ENCODE data around the gene TTC39A. TPM values are rescaled to one million over a fixed set of nuclear protein-coding genes. Genes with fewer than 3 reads are reported as not detected.

Gene TTC39A
- total RNA-seq, result not detected
- polyA plus RNA-seq, result not detected

DNA sequence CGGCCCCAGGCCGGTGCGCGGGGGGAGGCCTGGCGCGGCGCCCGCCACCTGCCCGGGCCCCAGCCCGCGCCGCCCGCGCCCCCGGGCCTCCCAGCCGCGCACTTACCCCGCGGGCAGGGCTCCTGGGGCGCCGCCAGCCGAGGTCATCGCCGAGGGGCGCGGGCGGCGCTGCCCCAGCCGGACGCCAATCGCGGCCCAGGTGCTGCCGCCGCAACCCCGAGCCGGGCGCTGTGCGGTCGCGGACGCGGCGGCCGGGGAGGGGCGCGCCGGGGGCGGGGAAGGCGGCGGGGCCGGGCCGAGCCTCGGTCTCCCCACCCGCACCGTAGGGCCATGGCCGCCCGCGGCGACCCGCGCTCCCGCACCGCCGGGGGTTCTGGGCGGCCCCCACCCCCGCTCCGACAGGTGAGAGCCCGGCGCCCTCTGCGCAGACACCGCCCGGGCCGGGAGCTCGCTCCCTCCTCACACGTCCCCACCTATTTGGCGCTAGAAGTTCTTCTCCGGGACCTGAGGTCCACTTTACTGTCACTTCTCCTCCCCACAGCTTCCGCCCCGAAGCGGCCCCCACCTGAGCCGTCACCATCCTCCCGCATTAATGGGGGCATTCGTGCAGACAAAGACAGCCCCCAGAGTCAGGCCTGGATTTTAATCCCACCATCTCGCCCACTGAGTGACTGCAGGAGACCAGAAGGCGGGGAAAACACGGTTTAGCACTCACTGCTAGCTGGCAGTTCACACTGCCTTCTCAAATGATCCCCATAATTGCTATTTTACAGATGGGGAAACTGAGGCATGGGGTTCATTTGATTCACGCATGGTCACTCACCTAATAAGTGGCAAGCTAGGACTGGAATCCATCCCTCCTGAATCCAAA, at the start of gene TTC39A:
TSS of gene TTC39A (minus strand) at position 232 of the 871 bp plus-strand sequence. CDS start at position 147, 85 bp downstream.
- ChIA-PET CTCF (ENCODE audit: partially characterized antibody) (no interaction called here), POLR2A (ENCODE audit: partially characterized antibody) (interaction anchor here (0.5 kb wide), 1 partner anchor 114 kb away, joined by 4 read pairs; no protein-coding TSS in a partner anchor)
- Histone ChIP-seq H3K36me3 (ENCODE audit: insufficient read depth, low read length) (no peaks in the 10 kb centered on the region), H3K4me1 (ENCODE audit: insufficient read depth, low read length) (peaks cover 5% of the 10 kb centered on the region), H3K27me3 (ENCODE audit: insufficient read depth, low read length) (peaks cover 14% of the 10 kb centered on the region), H3K4me3 (ENCODE audit: low read length in 2 of 2) (no peak within 1 kb of the TSS), H3K27ac (ENCODE audit: low read depth, low read length) (no peak within 1 kb of the TSS), H3K9me3 (ENCODE audit: control insufficient read depth in 1 of 2, low read length in 2 of 2) (no peaks in the 10 kb centered on the region)
- DNase-seq, result no peak
- peaks cover 19 to 27% of the 10 kb centered on the region in 2 donors for H3K27me3 Mint-ChIP-seq
- peak within 1 kb of the TSS in 1 of 7 donors; percentile 64 for H3K27ac Mint-ChIP-seq
- peaks cover 3 to 13% (median 8%) of the 10 kb centered on the region in 4 donors for H3K4me1 Mint-ChIP-seq
- H3K36me3 Mint-ChIP-seq, result peaks cover 2% of the 10 kb centered on the region in 2 donors
- intact Hi-C loops (cut with micrococcal nuclease), result no loop called here
- peaks cover 0 to 3% (median 0%) of the 10 kb centered on the region in 8 donors for H3K9me3 Mint-ChIP-seq
- H3K4me3 Mint-ChIP-seq, result peak within 1 kb of the TSS; percentile 72 to 90 (median 84)

DNA sequence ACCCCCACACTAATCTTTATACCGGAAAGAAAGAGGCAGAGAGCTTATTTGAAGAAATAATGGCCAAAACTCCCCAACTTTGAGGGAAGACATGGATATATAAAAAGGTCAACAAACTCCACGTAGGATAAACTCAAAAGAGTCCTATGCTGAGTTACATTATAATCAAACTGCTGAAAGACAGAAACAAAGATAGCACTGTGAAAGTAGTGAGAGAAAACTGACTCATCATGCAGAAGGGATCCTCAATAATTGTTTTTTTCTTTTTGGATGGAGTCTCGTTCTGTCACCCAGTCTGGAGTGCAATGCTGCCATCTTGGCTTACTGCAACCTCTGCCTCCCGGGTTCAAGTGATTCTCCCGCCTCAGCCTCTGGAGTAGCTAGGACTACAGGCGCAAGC, 48.5 kb upstream of the TTC39A start:
- Mint-ChIP-seq H3K9me3 (peaks cover 0 to 5% (median 0%) of the 10 kb centered on the region in 8 donors), H3K27ac (peak overlapping the region in 1 of 7 donors; percentile 3), H3K4me1 (peaks cover 0 to 7% (median 5%) of the 10 kb centered on the region in 4 donors), H3K36me3 (peaks cover 56 to 67% of the 10 kb centered on the region in 2 donors), H3K4me3 (no peak overlapping the region), H3K27me3 (no peaks in the 10 kb centered on the region)
- Histone ChIP-seq H3K4me3 (ENCODE audit: low read length in 2 of 2) (no peak overlapping the region), H3K4me1 (ENCODE audit: insufficient read depth, low read length) (no peaks in the 10 kb centered on the region), H3K27ac (ENCODE audit: low read depth, low read length) (no peak overlapping the region), H3K9me3 (ENCODE audit: control insufficient read depth in 1 of 2, low read length in 2 of 2) (no peaks in the 10 kb centered on the region), H3K36me3 (ENCODE audit: insufficient read depth, low read length) (peaks cover 12% of the 10 kb centered on the region), H3K27me3 (ENCODE audit: insufficient read depth, low read length) (no peaks in the 10 kb centered on the region)
- intact Hi-C loops (cut with micrococcal nuclease), result no loop called here
- DNase-seq, result no peak
- ChIA-PET POLR2A (ENCODE audit: partially characterized antibody) (no interaction called here), CTCF (ENCODE audit: partially characterized antibody) (no interaction called here)

- H3K27ac Mint-ChIP-seq, result no peak overlapping the region
- no peak overlapping the region for H3K4me3 ChIP-seq (ENCODE audit: low read length in 2 of 2)
- intact Hi-C loops (cut with micrococcal nuclease), result no loop called here
- H3K27me3 Mint-ChIP-seq, result no peaks in the 10 kb centered on the region
- no peak overlapping the region for H3K27ac ChIP-seq (ENCODE audit: low read depth, low read length)
- no peaks in the 10 kb centered on the region for H3K36me3 ChIP-seq (ENCODE audit: insufficient read depth, low read length)
- no peak for DNase-seq
- no peaks in the 10 kb centered on the region for H3K9me3 Mint-ChIP-seq
- H3K4me1 ChIP-seq (ENCODE audit: insufficient read depth, low read length), result no peaks in the 10 kb centered on the region
- H3K27me3 ChIP-seq (ENCODE audit: insufficient read depth, low read length), result no peaks in the 10 kb centered on the region
- H3K4me1 Mint-ChIP-seq, result peaks cover 0 to 3% (median 0%) of the 10 kb centered on the region in 4 donors
- no peaks in the 10 kb centered on the region for H3K9me3 ChIP-seq (ENCODE audit: control insufficient read depth in 1 of 2, low read length in 2 of 2)
- ChIA-PET CTCF (ENCODE audit: partially characterized antibody) (no interaction called here), POLR2A (ENCODE audit: partially characterized antibody) (no interaction called here)
- H3K36me3 Mint-ChIP-seq, result peaks cover 42 to 68% of the 10 kb centered on the region in 2 donors
- H3K4me3 Mint-ChIP-seq, result no peak overlapping the region
These were observed 43.5 kb upstream of the TTC39A start for GRCh38 chr1:51373898-51374297.

- peaks cover 39 to 63% of the 10 kb centered on the region in 2 donors for H3K36me3 Mint-ChIP-seq
- Histone ChIP-seq H3K4me3 (ENCODE audit: low read length in 2 of 2) (no peak overlapping the region), H3K4me1 (ENCODE audit: insufficient read depth, low read length) (no peaks in the 10 kb centered on the region), H3K36me3 (ENCODE audit: insufficient read depth, low read length) (no peaks in the 10 kb centered on the region), H3K27ac (ENCODE audit: low read depth, low read length) (no peak overlapping the region), H3K27me3 (ENCODE audit: insufficient read depth, low read length) (no peaks in the 10 kb centered on the region), H3K9me3 (ENCODE audit: control insufficient read depth in 1 of 2, low read length in 2 of 2) (no peaks in the 10 kb centered on the region)
- ChIA-PET CTCF (ENCODE audit: partially characterized antibody) (no interaction called here), POLR2A (ENCODE audit: partially characterized antibody) (no interaction called here)
- no peak overlapping the region for H3K27ac Mint-ChIP-seq
- DNase-seq, result no peak
- no peaks in the 10 kb centered on the region for H3K27me3 Mint-ChIP-seq
- H3K9me3 Mint-ChIP-seq, result no peaks in the 10 kb centered on the region
- intact Hi-C loops (cut with micrococcal nuclease), result no loop called here
- H3K4me3 Mint-ChIP-seq, result no peak overlapping the region
- peaks cover 0 to 4% (median 0%) of the 10 kb centered on the region in 4 donors for H3K4me1 Mint-ChIP-seq
These were observed 42.2 kb upstream of the TTC39A start for GRCh38 chr1:51372561-51372960.

GRCh38 chr1:51369171-51369570, 38.8 kb upstream of the TTC39A start:
- Histone ChIP-seq H3K4me3 (ENCODE audit: low read length in 2 of 2) (no peak overlapping the region), H3K36me3 (ENCODE audit: insufficient read depth, low read length) (peaks cover 13% of the 10 kb centered on the region), H3K9me3 (ENCODE audit: control insufficient read depth in 1 of 2, low read length in 2 of 2) (no peaks in the 10 kb centered on the region), H3K27ac (ENCODE audit: low read depth, low read length) (no peak overlapping the region), H3K27me3 (ENCODE audit: insufficient read depth, low read length) (no peaks in the 10 kb centered on the region), H3K4me1 (ENCODE audit: insufficient read depth, low read length) (no peaks in the 10 kb centered on the region)
- intact Hi-C loops (cut with micrococcal nuclease), result no loop called here
- Mint-ChIP-seq H3K4me3 (no peak overlapping the region), H3K27ac (no peak overlapping the region), H3K9me3 (no peaks in the 10 kb centered on the region), H3K4me1 (peaks cover 0 to 4% (median 0%) of the 10 kb centered on the region in 4 donors), H3K36me3 (peaks cover 41 to 64% of the 10 kb centered on the region in 2 donors), H3K27me3 (no peaks in the 10 kb centered on the region)
- CTCF ChIA-PET (ENCODE audit: partially characterized antibody), result no interaction called here
- POLR2A ChIA-PET (ENCODE audit: partially characterized antibody), result interaction anchor here (0.8 kb wide), 1 partner anchor 1814 kb away, joined by 3 read pairs; no protein-coding TSS in a partner anchor
- DNase-seq, result no peak

DNA sequence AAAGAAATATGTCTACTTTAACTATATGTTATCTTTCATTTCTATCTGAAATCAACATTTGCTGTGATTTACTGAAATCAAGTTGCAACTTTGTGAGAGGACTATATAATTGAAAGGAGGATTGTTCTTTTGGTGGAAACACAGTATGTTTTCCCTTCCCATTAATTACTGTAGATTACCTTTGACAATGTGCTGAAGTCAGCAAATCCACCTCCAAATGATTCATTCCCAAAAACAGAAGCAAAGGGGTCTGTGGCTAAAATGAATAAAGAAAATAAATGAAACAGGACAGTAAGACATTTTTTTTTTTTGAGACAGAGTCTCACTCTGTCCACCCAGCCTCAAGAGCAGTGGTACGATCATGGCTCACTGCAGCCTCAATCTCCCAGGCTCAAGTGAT, 35.4 kb upstream of the TTC39A start:
- no peaks in the 10 kb centered on the region for H3K4me1 ChIP-seq (ENCODE audit: insufficient read depth, low read length)
- H3K4me1 Mint-ChIP-seq, result peaks cover 0 to 2% (median under 1%) of the 10 kb centered on the region in 4 donors
- no peaks in the 10 kb centered on the region for H3K9me3 Mint-ChIP-seq
- H3K27me3 Mint-ChIP-seq, result no peaks in the 10 kb centered on the region
- no peaks in the 10 kb centered on the region for H3K9me3 ChIP-seq (ENCODE audit: control insufficient read depth in 1 of 2, low read length in 2 of 2)
- CTCF ChIA-PET (ENCODE audit: partially characterized antibody), result no interaction called here
- H3K4me3 Mint-ChIP-seq, result no peak overlapping the region
- H3K36me3 Mint-ChIP-seq, result peaks cover 35 to 62% of the 10 kb centered on the region in 2 donors
- peaks cover 25% of the 10 kb centered on the region for H3K36me3 ChIP-seq (ENCODE audit: insufficient read depth, low read length)
- no peaks in the 10 kb centered on the region for H3K27me3 ChIP-seq (ENCODE audit: insufficient read depth, low read length)
- no peak overlapping the region for H3K27ac ChIP-seq (ENCODE audit: low read depth, low read length)
- intact Hi-C loops (cut with micrococcal nuclease), result no loop called here
- no peak overlapping the region for H3K4me3 ChIP-seq (ENCODE audit: low read length in 2 of 2)
- no peak overlapping the region for H3K27ac Mint-ChIP-seq
- POLR2A ChIA-PET (ENCODE audit: partially characterized antibody), result no interaction called here
- no peak for DNase-seq

DNA sequence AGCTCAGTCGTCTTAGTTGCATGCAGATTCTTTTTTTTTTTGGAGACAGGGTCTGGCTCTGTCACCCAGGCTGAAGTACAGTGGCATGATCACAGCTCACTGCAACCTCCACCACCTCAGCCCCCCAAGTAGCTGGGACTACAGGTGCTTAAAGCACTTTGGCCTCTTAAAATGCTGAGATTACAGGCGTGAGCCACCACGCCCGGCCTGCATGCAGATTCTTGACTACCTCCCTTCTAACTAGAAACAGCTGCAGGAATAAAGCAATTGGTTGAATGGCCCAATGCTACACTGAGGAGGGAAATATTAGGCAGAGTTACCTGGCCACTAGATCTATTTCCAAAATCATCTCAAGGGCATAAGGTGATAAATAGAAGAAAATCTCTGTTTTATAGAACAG, 29.5 kb upstream of the TTC39A start:
- DNase-seq, result no peak
- Histone ChIP-seq H3K27me3 (ENCODE audit: insufficient read depth, low read length) (no peaks in the 10 kb centered on the region), H3K4me3 (ENCODE audit: low read length in 2 of 2) (no peak overlapping the region), H3K9me3 (ENCODE audit: control insufficient read depth in 1 of 2, low read length in 2 of 2) (no peaks in the 10 kb centered on the region), H3K4me1 (ENCODE audit: insufficient read depth, low read length) (no peaks in the 10 kb centered on the region), H3K36me3 (ENCODE audit: insufficient read depth, low read length) (peaks cover 34% of the 10 kb centered on the region), H3K27ac (ENCODE audit: low read depth, low read length) (no peak overlapping the region)
- peaks cover 0 to 2% (median 0%) of the 10 kb centered on the region in 4 donors for H3K4me1 Mint-ChIP-seq
- H3K4me3 Mint-ChIP-seq, result no peak overlapping the region
- no peaks in the 10 kb centered on the region for H3K27me3 Mint-ChIP-seq
- H3K27ac Mint-ChIP-seq, result peak overlapping the region in 1 of 7 donors; percentile 83
- POLR2A ChIA-PET (ENCODE audit: partially characterized antibody), result no interaction called here
- intact Hi-C loops (cut with micrococcal nuclease), result no loop called here
- H3K9me3 Mint-ChIP-seq, result no peaks in the 10 kb centered on the region
- CTCF ChIA-PET (ENCODE audit: partially characterized antibody), result no interaction called here
- peaks cover 40 to 64% of the 10 kb centered on the region in 2 donors for H3K36me3 Mint-ChIP-seq

Data from CD4-positive, alpha-beta memory T cell (primary cell).